H9 (cell line): ENCODE measurements around the gene PRMT7. TPM values are rescaled to one million over a fixed set of nuclear protein-coding genes. Genes with fewer than 3 reads are reported as not detected.

Source experiments
- DNase-seq: peaks from one replicate; pipeline ENCODE4 v3.0.0-alpha.2; 2017
- H2AFZ ChIP-seq: one replicate; pipeline ENCODE4 v1.6.1; 2013; ENCODE audit warnings: mild to moderate bottlenecking, low read length, control low read depth, moderate library complexity
- H2AK5ac ChIP-seq: 2 replicates; pipeline ENCODE4 v1.6.1; 2013; ENCODE audit warnings: low read length, control low read depth, mixed read lengths; ENCODE audit not compliant: insufficient read length
- H2BK120ac ChIP-seq: one replicate; pipeline ENCODE4 v1.6.1; 2013; ENCODE audit warnings: low read depth, mild to moderate bottlenecking, low read length, control low read depth, inconsistent platforms; ENCODE audit not compliant: poor library complexity, severe bottlenecking
- H2BK12ac ChIP-seq: 2 replicates; pipeline ENCODE4 v1.6.1; 2013; ENCODE audit warnings: low read length, control low read depth, mixed read lengths, low read depth; ENCODE audit not compliant: insufficient read length
- H2BK15ac ChIP-seq: 2 replicates; pipeline ENCODE4 v1.6.1; 2013; ENCODE audit warnings: low read depth, low read length, control low read depth
- H2BK20ac ChIP-seq: one replicate; pipeline ENCODE4 v1.6.1; 2013; ENCODE audit warnings: low read depth, mild to moderate bottlenecking, low read length, control low read depth, inconsistent platforms; ENCODE audit not compliant: poor library complexity, severe bottlenecking
- H2BK5ac ChIP-seq: 2 replicates; pipeline ENCODE4 v1.6.1; 2013; ENCODE audit warnings: low read length, control low read depth, mixed read lengths; ENCODE audit not compliant: insufficient read length
- H3K14ac ChIP-seq: 2 replicates; pipeline ENCODE4 v1.6.1; 2013; ENCODE audit warnings: low read length, control low read depth; ENCODE audit not compliant: insufficient read depth
- H3K18ac ChIP-seq: 2 replicates; pipeline ENCODE4 v1.6.1; 2013; ENCODE audit warnings: low read depth, mild to moderate bottlenecking, mixed read lengths, low read length, control low read depth; ENCODE audit not compliant: insufficient read length
- H3K23ac ChIP-seq: 2 replicates; pipeline ENCODE4 v1.6.1; 2013; ENCODE audit warnings: low read length, control low read depth, mixed read lengths, low read depth; ENCODE audit not compliant: insufficient read length
- H3K23me2 ChIP-seq: 2 replicates; pipeline ENCODE4 v1.6.1; 2013; ENCODE audit warnings: low read depth, mild to moderate bottlenecking, mixed read lengths, low read length, control low read depth; ENCODE audit not compliant: insufficient read length, poor library complexity, severe bottlenecking
- H3K27ac ChIP-seq: 2 replicates; pipeline ENCODE4 v1.5.1; 2013; ENCODE audit warnings: low read length, control low read depth, mixed read lengths, low read depth; ENCODE audit not compliant: insufficient read length
- H3K27me3 ChIP-seq: 2 replicates; pipeline ENCODE4 v1.6.1; 2013; ENCODE audit warnings: low read length, control low read depth, inconsistent platforms; ENCODE audit not compliant: insufficient read depth
- H3K4ac ChIP-seq: 2 replicates; pipeline ENCODE4 v1.6.1; 2013; ENCODE audit warnings: low read depth, mild to moderate bottlenecking, control low read depth, inconsistent platforms, low read length, moderate library complexity
- H3K4me1 ChIP-seq: 2 replicates; pipeline ENCODE4 v1.6.1; 2013; ENCODE audit warnings: low read length, control low read depth, inconsistent platforms; ENCODE audit not compliant: insufficient read depth
- H3K4me2 ChIP-seq: 2 replicates; pipeline ENCODE4 v1.6.1; 2013; ENCODE audit warnings: low read length, control low read depth, mixed read lengths; ENCODE audit not compliant: insufficient read length, insufficient read depth
- H3K56ac ChIP-seq: 2 replicates; pipeline ENCODE4 v1.6.1; 2013; ENCODE audit warnings: low read depth, mild to moderate bottlenecking, mixed read lengths, low read length, control low read depth; ENCODE audit not compliant: insufficient read length
- H3K79me1 ChIP-seq: 2 replicates; pipeline ENCODE4 v1.6.1; 2013; ENCODE audit warnings: low read depth, mild to moderate bottlenecking, moderate library complexity, low read length, control low read depth, inconsistent platforms; ENCODE audit not compliant: insufficient read depth, poor library complexity, severe bottlenecking
- H3K79me2 ChIP-seq: 2 replicates; pipeline ENCODE4 v1.6.1; 2013; ENCODE audit warnings: low read length, control low read depth, inconsistent platforms; ENCODE audit not compliant: insufficient read depth
- H3K9ac ChIP-seq: 2 replicates; pipeline ENCODE4 v1.6.1; 2013; ENCODE audit warnings: low read length, control low read depth, mixed read lengths; ENCODE audit not compliant: insufficient read length; ENCODE audit errors: extremely low read depth
- H3K9me3 ChIP-seq: one replicate; pipeline ENCODE4 v1.6.1; 2013; ENCODE audit warnings: low read depth, low read length, inconsistent platforms; ENCODE audit not compliant: control insufficient read depth
- H3T11ph ChIP-seq: one replicate; pipeline ENCODE4 v1.6.1; 2013; ENCODE audit warnings: mild to moderate bottlenecking, low read length, control low read depth, inconsistent platforms
- H4K20me1 ChIP-seq: one replicate; pipeline ENCODE4 v1.6.1; 2013; ENCODE audit not compliant: control insufficient read depth, insufficient read length, insufficient read depth
- H4K5ac ChIP-seq: 2 replicates; pipeline ENCODE4 v1.6.1; 2013; ENCODE audit warnings: low read depth, mild to moderate bottlenecking, mixed read lengths, low read length, control low read depth; ENCODE audit not compliant: insufficient read length
- H4K8ac ChIP-seq: replicated peaks from 2 replicates; pipeline ENCODE4 v1.6.1; 2013; ENCODE audit warnings: low read length, control low read depth, mixed read lengths, low read depth; ENCODE audit not compliant: insufficient read length
- H4K91ac ChIP-seq: 2 replicates; pipeline ENCODE4 v1.6.1; 2013; ENCODE audit warnings: low read depth, mild to moderate bottlenecking, moderate library complexity, mixed read lengths, low read length, control low read depth; ENCODE audit not compliant: insufficient read length
- H3K27ac Mint-ChIP-seq, 3 experiments: 2 replicates in 2 of 3; 3 replicates in 1 of 3; pipeline ENCODE4 v1.8.0; 2020 to 2021; ENCODE audit warnings: mixed read lengths in 3 of 3, mild to moderate bottlenecking in 1 of 3, moderate library complexity in 1 of 3
- H3K27me3 Mint-ChIP-seq: 2 replicates; pipeline ENCODE4 v1.8.0; 2021; ENCODE audit warnings: low read depth, mild to moderate bottlenecking, moderate library complexity, mixed read lengths
- H3K36me3 Mint-ChIP-seq, 3 experiments: 2 replicates in 2 of 3; 3 replicates in 1 of 3; pipeline ENCODE4 v1.8.0; 2020 to 2021; ENCODE audit warnings: low read depth in 3 of 3, mixed read lengths in 3 of 3; ENCODE audit not compliant: insufficient read depth in 1 of 3
- H3K4me1 Mint-ChIP-seq, 2 experiments: 2 replicates each; pipeline ENCODE4 v1.8.0; 2020; ENCODE audit warnings: mixed read lengths in 2 of 2
- H3K4me3 Mint-ChIP-seq, 2 experiments: 2 replicates in 1 of 2; 3 replicates in 1 of 2; pipeline ENCODE4 v1.8.0; 2020 to 2021; ENCODE audit warnings: mild to moderate bottlenecking in 2 of 2, mixed read lengths in 2 of 2, moderate library complexity in 1 of 2
- H3K9me3 Mint-ChIP-seq, 2 experiments: 2 replicates in 1 of 2; 3 replicates in 1 of 2; pipeline ENCODE4 v1.8.0; 2020; ENCODE audit warnings: mild to moderate bottlenecking in 2 of 2, mixed read lengths in 2 of 2, moderate library complexity in 1 of 2
- WGBS: extraction: QIAGEN DNeasy Blood & Tissue Kit; methylation state at CpG from one replicate; pipeline ENCODE4 v1.1.7; 2013; ENCODE audit warnings: missing lambda C conversion rate, low lambda C conversion rate, mixed read lengths; ENCODE audit not compliant: insufficient read length; ENCODE audit errors: extremely low coverage; 5-methylcytosine and 5-hydroxymethylcytosine counted together
- total RNA-seq: library from RNA; stranded (reverse); gene quantifications from 2 replicates; pipeline ENCODE4 v1.2.1, GENCODE V29; 2021
- TF ChIP-seq, protein P1 (sequence below): fragments of 200-600 bp; sonication (generic); conservative IDR thresholded peaks from 3 replicates; pipeline ENCODE4 v1.8.0; 2021; ENCODE audit warnings: antibody characterized with exemption, mild to moderate bottlenecking

PRMT7 gene
- total RNA-seq, 1 experiment from 2014 or later, result 56.6 TPM

DNA sequence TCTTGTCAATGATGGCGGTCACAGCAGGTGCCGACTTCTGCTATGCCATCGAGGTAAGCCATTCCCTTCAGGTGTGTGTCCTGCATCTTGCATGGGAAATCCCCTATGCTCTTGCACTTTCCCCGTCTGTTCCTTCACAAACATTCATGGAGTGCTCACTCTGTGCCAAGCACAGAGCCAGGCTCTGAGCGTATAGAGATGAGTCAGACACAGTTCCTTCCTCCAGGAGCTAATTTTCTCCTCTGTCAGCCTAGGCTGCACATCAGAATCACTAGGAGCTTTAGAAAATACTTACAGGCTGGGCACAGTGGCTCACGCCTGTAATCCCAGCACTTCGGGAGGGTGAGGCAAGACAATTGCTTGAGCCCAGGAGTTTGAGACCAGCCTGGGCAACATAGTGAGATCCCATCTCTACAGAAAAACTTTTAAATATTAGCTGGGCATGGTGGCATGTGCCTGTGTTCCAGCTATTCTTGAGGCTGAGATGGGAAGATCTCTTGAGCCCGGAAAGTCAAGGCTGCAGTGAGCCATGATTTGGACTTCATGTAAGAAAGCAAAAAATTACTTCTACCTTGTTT is 14.1 kb downstream of the PRMT7 start:
- H3K9ac ChIP-seq, result no peak overlapping the region
- H3K4ac ChIP-seq, result no peak overlapping the region
- H2AK5ac ChIP-seq, result no peak overlapping the region
- no peak for DNase-seq
- H2BK15ac ChIP-seq, result no peak overlapping the region
- no peak overlapping the region for H3K23ac ChIP-seq
- H3K27ac ChIP-seq, result no peak overlapping the region
- peaks cover 3 to 6% of the 10 kb centered on the region in 2 experiments; a peak in 3 of 4 replicates for H3K4me1 Mint-ChIP-seq
- H3K23me2 ChIP-seq, result no peaks in the 10 kb centered on the region
- no peak overlapping the region for H3K14ac ChIP-seq
- no peak overlapping the region for H2BK5ac ChIP-seq
- peaks cover 4 to 44% (median 20%) of the 10 kb centered on the region in 3 experiments; a peak in 6 of 7 replicates for H3K36me3 Mint-ChIP-seq
- no peaks in the 10 kb centered on the region for H3K27me3 Mint-ChIP-seq
- no peaks in the 10 kb centered on the region for H4K20me1 ChIP-seq
- no peak overlapping the region for H4K8ac ChIP-seq
- no peak overlapping the region for H2BK120ac ChIP-seq
- no peak overlapping the region for H3K4me2 ChIP-seq
- H3K27me3 ChIP-seq, result no peaks in the 10 kb centered on the region
- no peak overlapping the region for H4K5ac ChIP-seq
- H3K9me3 Mint-ChIP-seq, result no peaks in the 10 kb centered on the region
- no peak overlapping the region for H3K18ac ChIP-seq
- no peaks in the 10 kb centered on the region for H3K9me3 ChIP-seq
- H3K79me2 ChIP-seq, result no peaks in the 10 kb centered on the region
- H3K27ac Mint-ChIP-seq, result no peak overlapping the region; a peak in 1 of 7 replicates
- no peak overlapping the region for H3K4me3 Mint-ChIP-seq
- no peak overlapping the region for H4K91ac ChIP-seq
- no peaks in the 10 kb centered on the region for H3K4me1 ChIP-seq
- WGBS, result no CpG with 5 or more reads among the region's 8 CpGs
- H3K79me1 ChIP-seq, result no peaks in the 10 kb centered on the region
- no peak overlapping the region for H2AFZ ChIP-seq
- TF ChIP-seq, protein P1, sequence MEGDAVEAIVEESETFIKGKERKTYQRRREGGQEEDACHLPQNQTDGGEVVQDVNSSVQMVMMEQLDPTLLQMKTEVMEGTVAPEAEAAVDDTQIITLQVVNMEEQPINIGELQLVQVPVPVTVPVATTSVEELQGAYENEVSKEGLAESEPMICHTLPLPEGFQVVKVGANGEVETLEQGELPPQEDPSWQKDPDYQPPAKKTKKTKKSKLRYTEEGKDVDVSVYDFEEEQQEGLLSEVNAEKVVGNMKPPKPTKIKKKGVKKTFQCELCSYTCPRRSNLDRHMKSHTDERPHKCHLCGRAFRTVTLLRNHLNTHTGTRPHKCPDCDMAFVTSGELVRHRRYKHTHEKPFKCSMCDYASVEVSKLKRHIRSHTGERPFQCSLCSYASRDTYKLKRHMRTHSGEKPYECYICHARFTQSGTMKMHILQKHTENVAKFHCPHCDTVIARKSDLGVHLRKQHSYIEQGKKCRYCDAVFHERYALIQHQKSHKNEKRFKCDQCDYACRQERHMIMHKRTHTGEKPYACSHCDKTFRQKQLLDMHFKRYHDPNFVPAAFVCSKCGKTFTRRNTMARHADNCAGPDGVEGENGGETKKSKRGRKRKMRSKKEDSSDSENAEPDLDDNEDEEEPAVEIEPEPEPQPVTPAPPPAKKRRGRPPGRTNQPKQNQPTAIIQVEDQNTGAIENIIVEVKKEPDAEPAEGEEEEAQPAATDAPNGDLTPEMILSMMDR, result no peak
- H2BK20ac ChIP-seq, result no peak overlapping the region
- no peak overlapping the region for H3T11ph ChIP-seq
- H3K56ac ChIP-seq, result no peak overlapping the region
- no peak overlapping the region for H2BK12ac ChIP-seq
